ENCODE results near the gene LIPM.

Gene LIPM

DNA sequence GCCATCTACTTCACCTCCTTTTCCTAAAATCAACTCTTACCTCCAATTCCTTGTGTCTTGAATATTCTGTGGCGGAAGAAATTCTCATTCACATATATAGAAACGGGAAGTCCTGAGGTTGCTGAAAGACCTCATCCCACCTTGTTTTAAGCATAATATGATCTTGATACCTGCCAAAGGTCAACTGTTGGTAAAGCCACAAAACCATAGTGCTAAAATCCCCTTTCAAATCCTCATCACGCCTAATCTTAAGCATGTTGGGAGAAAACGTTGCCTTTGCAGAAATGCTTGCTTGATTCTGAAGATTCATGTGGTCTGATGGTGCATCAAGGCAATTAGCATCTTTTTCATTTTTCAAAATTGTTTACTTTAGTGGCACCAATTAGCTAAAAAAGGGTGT is 40.6 kb downstream of the LIPM start:
- no peak for DNase-seq (ENCODE audit: low read depth in 2 of 2)
- TF ChIP-seq CTCF (IDR thresholded peaks at IDR 0.05; ENCODE audit: low read depth, low read length): no peak
- H3K4me3 ChIP-seq (replicated peaks in 1 of 2; ENCODE audit: low read depth in 2 of 2, low read length in 2 of 2): no peak overlapping the region

GRCh38 chr10:88848499-88848898 is 46.0 kb downstream of the LIPM start:
- peak; percentile 61 to 81 for DNase-seq (ENCODE audit: low read depth in 2 of 2)
- TF ChIP-seq CTCF (IDR thresholded peaks at IDR 0.05; ENCODE audit: low read depth, low read length): no peak
- H3K4me3 ChIP-seq (replicated peaks in 1 of 2; ENCODE audit: low read depth in 2 of 2, low read length in 2 of 2): no peak overlapping the region

- no peak for TF ChIP-seq CTCF (IDR thresholded peaks at IDR 0.05; ENCODE audit: low read depth, low read length)
- peak; percentile 72 to 73 for DNase-seq (ENCODE audit: low read depth in 2 of 2)
- H3K4me3 ChIP-seq (replicated peaks in 1 of 2; ENCODE audit: low read depth in 2 of 2, low read length in 2 of 2): no peak overlapping the region
Measured at GRCh38 chr10:88849234-88849633, 46.7 kb downstream of the LIPM start.

- no peak for TF ChIP-seq CTCF (IDR thresholded peaks at IDR 0.05; ENCODE audit: low read depth, low read length)
- DNase-seq (ENCODE audit: low read depth in 2 of 2): no peak
- no peak overlapping the region for H3K4me3 ChIP-seq (replicated peaks in 1 of 2; ENCODE audit: low read depth in 2 of 2, low read length in 2 of 2)
Measured at GRCh38 chr10:88850712-88851111, 48.2 kb downstream of the LIPM start.

GRCh38 chr10:88851706-88852105 is 49.2 kb downstream of the LIPM start, which contains the start of gene ANKRD22:
ANKRD22 (minus strand) TSS chr10:88851844; CDS start chr10:88851607, 237 bp downstream.
- H3K4me3 ChIP-seq (replicated peaks in 1 of 2; ENCODE audit: low read depth in 2 of 2, low read length in 2 of 2): no peak within 1 kb of the TSS
- no peak for TF ChIP-seq CTCF (IDR thresholded peaks at IDR 0.05; ENCODE audit: low read depth, low read length)
- DNase-seq (ENCODE audit: low read depth in 2 of 2): peak; percentile 68 to 76

- no peak for DNase-seq (ENCODE audit: low read depth in 2 of 2)
- TF ChIP-seq CTCF (IDR thresholded peaks at IDR 0.05; ENCODE audit: low read depth, low read length): no peak
- H3K4me3 ChIP-seq (replicated peaks in 1 of 2; ENCODE audit: low read depth in 2 of 2, low read length in 2 of 2): no peak overlapping the region
Measured at GRCh38 chr10:88852327-88852726, 49.8 kb downstream of the LIPM start.

- TF ChIP-seq CTCF (IDR thresholded peaks at IDR 0.05; ENCODE audit: low read depth, low read length): no peak
- DNase-seq (ENCODE audit: low read depth in 2 of 2): no peak
- no peak overlapping the region for H3K4me3 ChIP-seq (replicated peaks in 1 of 2; ENCODE audit: low read depth in 2 of 2, low read length in 2 of 2)
Measured at GRCh38 chr10:88853155-88853881, 50.8 kb downstream of the LIPM start.

Measured in cardiac fibroblast (primary cell).